Small intestine (tissue), 7 donors: ENCODE results near the gene PAXX. TPM values are rescaled to one million over a fixed set of nuclear protein-coding genes. Genes with fewer than 3 reads are reported as not detected.

Experiments
- DNase-seq, 2 donors: peaks; one replicate each; pipeline versions ENCODE4 v3.0.0 to v3.0.0-alpha.2; 2013
- FAIRE-seq: peaks from 2 replicates; lab custom pipeline; 2012; peaks lifted over from hg19 to GRCh38; lab: Jason Lieb, UNC
- H3K27ac ChIP-seq, 3 donors: one replicate each; pipeline ENCODE4 v1.5.1; 2013; ENCODE audit warnings: low read length in 2 of 3, mild to moderate bottlenecking in 2 of 3, control low read depth in 1 of 3, inconsistent platforms in 1 of 3, low read depth in 1 of 3, moderate library complexity in 1 of 3
- H3K27me3 ChIP-seq, 3 donors: one replicate each; pipeline ENCODE4 v1.6.1; 2013; ENCODE audit warnings: low read length in 3 of 3, inconsistent platforms in 1 of 3; ENCODE audit not compliant: control insufficient read depth in 3 of 3, insufficient read depth in 3 of 3
- H3K36me3 ChIP-seq, 3 donors: one replicate each; pipeline ENCODE4 v1.6.1; 2013; ENCODE audit warnings: low read length in 3 of 3, inconsistent platforms in 1 of 3, low read depth in 1 of 3, mild to moderate bottlenecking in 1 of 3, moderate library complexity in 1 of 3; ENCODE audit not compliant: control insufficient read depth in 3 of 3, insufficient read depth in 2 of 3
- H3K4me1 ChIP-seq, 3 donors: one replicate each; pipeline ENCODE4 v1.6.1; 2013; ENCODE audit warnings: low read length in 2 of 3, inconsistent platforms in 1 of 3, low read depth in 1 of 3, mild to moderate bottlenecking in 1 of 3, moderate library complexity in 1 of 3; ENCODE audit not compliant: control insufficient read depth in 3 of 3, insufficient read depth in 2 of 3
- H3K4me3 ChIP-seq, 3 donors: one replicate each; pipeline ENCODE4 v1.5.1; 2013; ENCODE audit warnings: low read length in 3 of 3, control low read depth in 1 of 3, inconsistent platforms in 1 of 3, low read depth in 1 of 3, mild to moderate bottlenecking in 1 of 3, moderate library complexity in 1 of 3
- H3K9me3 ChIP-seq, 2 donors: one replicate each; pipeline ENCODE4 v1.6.1; 2013; ENCODE audit warnings: low read depth in 1 of 2, low read length in 1 of 2; ENCODE audit not compliant: control insufficient read depth in 2 of 2, insufficient read depth in 1 of 2
- WGBS, 3 donors: extraction: QIAGEN DNeasy Blood & Tissue Kit; methylation state at CpG; one replicate each; pipeline ENCODE4 v1.1.7; 2013; 5-methylcytosine and 5-hydroxymethylcytosine counted together
- polyA plus RNA-seq, 4 donors: library from polyadenylated mRNA; stranded (reverse) in 3 of 4; unstranded in 1 of 4; fragments of 200-250 nt in 3 of 4; fragments of 120-200 nt in 1 of 4; gene quantifications; one replicate each; pipeline versions ENCODE4 v1.2.1 to v1.2.3, GENCODE V29; 2013
- donor health status: healthy with polysubstance abuse.
- donor health status: control.
- donor health status: control.
- donor health status: Bipolar disorder and iron deficiency.
- donor health status: healthy.

PAXX gene
- polyA plus RNA-seq, 4 donors, result 33.7 to 85.9 (median 75.5) TPM

DNA sequence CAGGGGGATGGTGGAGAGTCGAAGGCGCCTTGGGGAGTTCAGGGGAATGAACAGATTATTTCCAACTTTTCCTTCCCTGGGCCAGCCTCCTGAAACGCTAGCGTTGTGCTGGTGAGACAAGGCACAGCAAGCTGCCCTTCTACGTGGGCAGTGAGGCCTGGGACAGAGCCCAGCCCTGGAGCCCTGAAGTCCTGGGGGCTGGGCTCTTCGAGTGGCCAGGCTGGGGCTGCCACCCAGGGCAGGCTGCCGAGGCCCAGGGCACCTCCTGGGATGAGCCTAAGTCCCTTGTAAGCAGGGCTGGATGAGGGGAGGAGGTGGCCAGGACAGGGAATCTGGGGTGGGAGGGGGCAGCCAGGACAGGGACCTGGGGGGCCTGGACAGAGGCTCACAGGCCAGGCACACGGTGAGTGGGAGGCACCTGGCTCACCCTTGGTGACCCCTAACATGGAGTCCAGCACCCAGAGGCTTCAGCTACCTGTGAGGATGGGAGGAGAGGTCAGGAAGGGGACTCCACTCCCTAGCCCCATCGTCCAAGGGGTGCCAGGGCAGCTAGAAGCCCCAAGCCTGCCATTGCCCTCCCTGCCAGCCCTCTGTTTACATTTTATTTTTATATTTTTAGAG, 41.5 kb upstream of the PAXX start:
- WGBS, 3 donors, result 14 to 40% (median 30%) methylated on average over 6 to 9 of the region's 9 CpGs
- DNase-seq (peak in 1 of 2 donors; percentile 41), FAIRE-seq (no peak)
- Histone ChIP-seq H3K4me3 (peak overlapping the region in 2 of 3 donors; percentile 54 to 90), H3K36me3 (peaks cover 0 to 51% (median 0%) of the 10 kb centered on the region in 3 donors), H3K27ac (peak overlapping the region; percentile 72 to 98 (median 93)), H3K27me3 (no peaks in the 10 kb centered on the region), H3K9me3 (no peaks in the 10 kb centered on the region), H3K4me1 (peaks cover 0 to 51% (median 4%) of the 10 kb centered on the region in 3 donors)

DNA sequence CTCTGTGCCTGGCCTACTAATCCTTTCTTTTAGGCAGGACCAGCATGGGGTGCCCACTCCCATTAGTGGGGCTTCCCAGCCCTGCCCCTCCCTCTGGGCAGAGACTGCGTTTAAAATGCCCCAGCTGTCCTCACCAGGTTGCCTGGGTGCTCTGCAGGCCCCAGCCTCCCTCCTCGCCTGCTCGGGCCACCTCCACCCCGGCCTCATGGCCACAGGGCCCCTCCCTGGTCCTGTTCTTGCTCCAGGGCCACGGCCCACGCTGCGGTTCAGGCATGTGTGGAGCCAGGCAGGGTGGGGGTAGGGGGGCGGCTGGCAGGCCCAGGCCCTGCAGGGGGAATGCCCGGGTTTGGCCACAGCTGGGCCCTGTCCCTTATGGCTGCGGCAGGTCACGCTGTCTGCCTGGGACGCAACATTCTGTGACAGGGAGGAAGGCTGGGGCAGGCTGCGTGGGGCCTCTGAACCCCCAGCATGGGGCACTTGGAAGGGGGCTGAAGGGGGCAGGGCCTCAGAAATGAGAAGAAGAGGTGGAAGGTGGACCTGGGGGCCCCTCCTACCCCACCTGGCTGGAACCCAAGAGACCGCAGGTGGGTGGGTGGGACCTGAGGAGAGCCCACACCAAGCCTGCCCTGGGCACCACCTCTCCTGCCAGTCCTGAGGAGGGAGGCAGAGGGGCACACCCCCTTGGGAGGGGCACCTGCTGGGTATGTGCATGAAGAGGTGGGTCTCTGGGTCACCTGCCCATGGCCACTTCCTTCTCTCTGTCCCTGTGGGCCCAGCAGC, 40.5 kb upstream of the PAXX start, which contains the start of gene LCN12:
LCN12 (plus strand) TSS at position 733 of the 780 bp plus-strand sequence. CDS start 55 bp downstream, outside the sequence.
- Histone ChIP-seq H3K4me3 (peak within 1 kb of the TSS in 1 of 3 donors; percentile 90), H3K36me3 (peaks cover 0 to 53% (median 0%) of the 10 kb centered on the region in 3 donors), H3K27ac (peak within 1 kb of the TSS in 1 of 3 donors; percentile 98), H3K4me1 (peaks cover 0 to 43% (median 4%) of the 10 kb centered on the region in 3 donors), H3K27me3 (no peaks in the 10 kb centered on the region), H3K9me3 (no peaks in the 10 kb centered on the region)
- 77 to 80% (median 79%) methylated on average over 12 to 14 of the region's 14 CpGs for WGBS, 3 donors
- DNase-seq (peak in 1 of 2 donors; percentile 57), FAIRE-seq (no peak)

DNA sequence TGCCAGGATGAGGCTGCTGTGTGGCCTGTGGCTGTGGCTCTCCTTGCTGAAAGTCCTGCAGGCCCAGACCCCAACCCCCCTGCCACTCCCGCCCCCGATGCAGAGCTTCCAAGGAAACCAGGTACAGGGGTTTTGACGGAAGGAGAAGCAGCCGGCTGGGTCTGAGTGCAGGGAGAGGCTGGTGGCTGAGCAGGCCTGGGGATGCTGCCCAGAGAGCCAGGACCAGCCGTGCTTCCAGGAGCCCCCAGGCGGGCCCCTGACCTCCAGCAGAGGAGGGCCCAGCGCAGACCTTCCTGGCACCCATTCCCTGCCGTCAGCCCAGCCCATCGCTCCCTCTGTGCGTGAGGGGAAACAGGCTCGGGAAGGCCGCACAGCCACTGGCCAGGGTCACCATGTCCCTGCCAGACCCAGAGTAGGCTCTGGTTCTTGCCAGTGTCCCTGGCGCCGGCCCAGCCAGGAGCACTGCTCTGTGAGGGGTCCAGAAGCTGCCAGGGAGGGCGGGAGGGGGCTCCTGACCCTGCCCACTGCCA, 39.8 kb upstream of the PAXX start:
- no peak for FAIRE-seq
- H3K27ac ChIP-seq, result peak overlapping the region in 1 of 3 donors; percentile 98
- no peak overlapping the region for H3K4me3 ChIP-seq
- peaks cover 0 to 43% (median 4%) of the 10 kb centered on the region in 3 donors for H3K4me1 ChIP-seq
- H3K36me3 ChIP-seq, result peaks cover 0 to 52% (median 0%) of the 10 kb centered on the region in 3 donors
- H3K9me3 ChIP-seq, result no peaks in the 10 kb centered on the region
- DNase-seq, result no peak
- WGBS, 3 donors, result 78 to 90% (median 83%) methylated on average over 14 to 15 of the region's 15 CpGs
- no peaks in the 10 kb centered on the region for H3K27me3 ChIP-seq

DNA sequence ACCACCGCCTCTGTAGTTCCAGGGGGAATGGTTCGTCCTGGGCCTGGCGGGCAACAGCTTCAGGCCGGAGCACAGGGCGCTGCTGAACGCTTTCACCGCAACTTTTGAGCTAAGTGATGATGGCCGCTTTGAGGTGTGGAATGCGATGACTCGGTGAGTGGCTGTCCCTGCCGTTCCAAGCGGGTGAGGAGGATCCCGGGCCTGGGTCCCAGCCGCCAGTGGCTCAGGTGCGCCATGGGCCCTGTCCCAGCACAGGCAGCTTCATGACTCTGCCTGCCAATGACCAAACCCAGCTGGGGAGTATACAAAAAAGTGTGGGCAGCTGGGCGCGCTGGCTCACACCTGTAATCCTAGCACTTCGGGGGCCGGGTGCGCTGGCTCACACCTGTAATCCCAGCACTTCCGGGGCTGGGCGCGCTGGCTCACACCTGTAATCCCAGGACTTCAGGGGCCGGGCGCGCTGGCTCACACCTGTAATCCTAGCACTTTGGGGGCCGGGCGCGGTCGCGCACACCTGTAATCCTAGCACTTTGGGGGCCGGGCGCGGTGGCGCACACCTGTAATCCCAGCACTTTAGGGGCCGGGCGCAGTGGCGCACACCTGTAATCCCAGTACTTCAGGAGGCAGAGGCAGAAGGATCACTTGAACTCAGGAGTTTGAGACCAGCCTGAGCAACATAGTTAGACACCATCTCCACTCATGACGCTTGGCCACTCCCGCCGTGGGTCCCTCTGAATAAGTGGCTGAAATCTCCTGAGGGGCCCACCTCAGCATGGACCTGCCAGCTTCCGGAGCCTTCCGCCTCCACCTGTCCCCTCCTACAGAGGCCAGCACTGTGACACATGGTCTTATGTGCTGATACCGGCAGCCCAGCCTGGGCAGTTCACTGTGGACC, 39.1 kb upstream of the PAXX start:
- WGBS, 3 donors, result 92 to 93% (median 92%) methylated on average over 40 to 44 of the region's 44 CpGs
- FAIRE-seq (no peak), DNase-seq (no peak)

DNA sequence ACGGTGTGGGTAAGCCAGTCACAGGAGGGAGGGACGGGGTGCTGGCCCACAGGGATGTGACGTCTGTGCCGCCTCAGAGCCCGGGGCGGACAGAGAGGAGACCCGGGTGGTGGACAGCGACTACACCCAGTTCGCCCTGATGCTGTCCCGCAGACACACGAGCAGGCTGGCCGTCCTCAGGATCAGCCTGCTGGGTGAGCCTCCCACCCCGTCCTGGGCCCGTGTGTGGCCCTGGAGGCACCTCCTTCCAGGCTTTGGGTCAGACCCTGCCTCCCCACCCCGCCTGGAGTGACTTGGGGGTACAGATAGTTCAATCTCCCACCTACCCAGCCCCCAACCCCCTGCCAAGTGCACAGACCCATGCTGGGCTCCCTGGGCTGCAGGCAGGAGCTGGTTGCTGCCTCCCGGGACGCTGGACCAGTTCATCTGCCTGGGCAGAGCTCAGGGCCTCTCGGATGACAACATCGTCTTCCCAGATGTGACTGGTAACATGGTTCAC, 38.4 kb upstream of the PAXX start:
- Histone ChIP-seq H3K4me1 (peaks cover 0 to 29% (median 4%) of the 10 kb centered on the region in 3 donors), H3K4me3 (no peak overlapping the region), H3K27me3 (no peaks in the 10 kb centered on the region), H3K36me3 (peaks cover 0 to 50% (median 0%) of the 10 kb centered on the region in 3 donors), H3K9me3 (no peaks in the 10 kb centered on the region), H3K27ac (no peak overlapping the region)
- DNase-seq (no peak), FAIRE-seq (no peak)
- 86 to 90% (median 88%) methylated on average over 18 to 19 of the region's 19 CpGs for WGBS, 3 donors

More for the DNA sequence above, 39.1 kb upstream of the PAXX start:
- H3K36me3 ChIP-seq, result peaks cover 0 to 50% (median 0%) of the 10 kb centered on the region in 3 donors
- peaks cover 0 to 35% (median 4%) of the 10 kb centered on the region in 3 donors for H3K4me1 ChIP-seq
- H3K9me3 ChIP-seq, result no peaks in the 10 kb centered on the region
- no peak overlapping the region for H3K27ac ChIP-seq
- H3K4me3 ChIP-seq, result no peak overlapping the region
- H3K27me3 ChIP-seq, result no peaks in the 10 kb centered on the region

DNA sequence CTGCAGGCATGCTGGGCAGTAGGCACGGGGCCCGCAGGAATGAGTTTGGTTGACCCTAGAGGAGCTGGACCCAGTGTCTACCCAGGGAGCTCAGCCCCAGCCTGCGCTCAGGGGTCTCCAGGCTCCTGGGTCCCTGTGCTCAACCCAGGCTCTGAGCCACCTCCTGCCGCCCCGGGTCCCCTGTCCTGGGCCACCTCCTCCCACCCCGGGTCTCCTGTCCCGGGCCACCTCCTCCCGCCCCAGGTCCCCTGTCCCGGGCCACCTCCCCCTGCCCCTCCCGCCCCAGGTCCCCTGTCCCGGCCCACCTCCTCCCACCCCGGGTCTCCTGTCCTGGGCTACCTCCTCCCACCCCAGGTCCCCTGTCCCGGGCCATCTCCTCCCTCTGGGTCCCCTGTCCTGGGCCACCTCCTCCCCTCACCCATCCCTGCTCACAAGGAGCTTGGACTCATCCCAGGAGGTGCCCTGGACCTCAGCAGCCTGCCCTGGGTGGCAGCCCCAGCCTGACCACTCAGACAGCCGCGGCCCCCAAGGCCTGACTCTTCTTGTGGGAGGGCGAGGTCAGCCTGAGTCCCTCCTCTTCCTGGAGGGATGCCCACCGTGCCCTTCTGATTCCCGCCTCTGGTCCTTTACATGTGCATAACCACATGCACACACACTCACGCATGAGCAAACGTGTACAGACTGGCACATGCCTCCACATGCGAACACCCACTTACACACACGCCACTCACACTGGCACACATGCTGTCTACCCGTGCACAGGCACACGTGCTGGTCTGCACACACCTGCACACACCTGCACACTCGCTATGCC, 37.7 kb upstream of the PAXX start:
- DNase-seq (no peak), FAIRE-seq (no peak)
- H3K9me3 ChIP-seq, result no peaks in the 10 kb centered on the region
- H3K4me3 ChIP-seq, result no peak overlapping the region
- WGBS, 3 donors, result 87 to 95% (median 90%) methylated on average over 20 to 25 of the region's 25 CpGs
- H3K27ac ChIP-seq, result no peak overlapping the region
- H3K36me3 ChIP-seq, result peaks cover 0 to 48% (median 0%) of the 10 kb centered on the region in 3 donors
- no peaks in the 10 kb centered on the region for H3K27me3 ChIP-seq
- peaks cover 0 to 25% (median 0%) of the 10 kb centered on the region in 3 donors for H3K4me1 ChIP-seq

DNA sequence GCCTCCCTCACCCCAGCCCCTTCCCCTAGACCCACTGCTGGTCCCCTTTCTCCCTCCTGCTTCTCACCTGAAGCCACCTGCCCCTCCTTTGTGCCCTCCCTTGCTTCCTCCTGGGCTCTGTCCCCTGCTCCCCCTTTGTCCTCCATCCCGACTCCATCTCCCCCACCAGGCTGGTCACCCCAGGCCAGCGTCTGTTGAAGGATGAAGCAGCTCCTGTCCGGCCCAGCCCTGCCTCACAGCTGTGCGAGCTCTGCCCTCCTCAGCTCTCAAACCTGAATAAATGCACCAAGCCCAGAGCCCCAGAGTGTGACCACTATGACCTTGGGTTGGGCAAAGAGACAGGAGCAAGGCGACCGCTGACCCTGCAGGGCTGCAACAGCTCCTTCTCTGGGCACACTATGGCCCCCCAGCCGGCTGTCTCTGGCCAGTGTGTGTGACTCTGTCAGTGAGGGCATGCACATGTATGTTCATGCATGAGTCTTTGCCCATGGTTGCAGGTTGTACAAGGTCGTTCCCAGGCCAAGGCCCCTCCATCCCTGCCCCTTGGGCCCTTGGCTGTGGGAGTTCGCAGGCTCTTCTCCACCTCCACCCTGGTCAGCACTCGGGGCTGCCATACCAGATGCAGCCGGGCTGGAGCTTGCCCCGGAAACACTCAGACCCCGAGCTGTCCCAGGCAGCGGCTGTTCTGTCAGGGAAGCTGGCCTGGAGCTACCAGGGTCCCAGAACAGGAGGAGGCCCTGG, 36.9 kb upstream of the PAXX start:
- FAIRE-seq, result no peak
- peaks cover 0 to 48% (median 0%) of the 10 kb centered on the region in 3 donors for H3K36me3 ChIP-seq
- WGBS, 3 donors, result 84 to 86% (median 85%) methylated on average over 14 of the region's 14 CpGs

More for the DNA sequence above, 36.9 kb upstream of the PAXX start:
- H3K27me3 ChIP-seq, result no peaks in the 10 kb centered on the region
- DNase-seq, result no peak
- no peaks in the 10 kb centered on the region for H3K9me3 ChIP-seq
- H3K4me3 ChIP-seq, result no peak overlapping the region
- no peak overlapping the region for H3K27ac ChIP-seq
- H3K4me1 ChIP-seq, result peaks cover 0 to 22% (median 0%) of the 10 kb centered on the region in 3 donors
